A549 (cell line): Measurements from ENCODE around the gene FOXP1. TPM values are rescaled to one million over a fixed set of nuclear protein-coding genes. Genes with fewer than 3 reads are reported as not detected.

Experiments used
- ATAC-seq, 2 experiments: fragments of 200-7000 bp in 1 of 2; fragments of >200 bp in 1 of 2; cut with Nextera tagmentation in 1 of 2; cut with Tn5 transposase in 1 of 2; 3 replicates each; pipeline versions ENCODE4 v1.8.0 to v1.9.1; 2018 to 2020; ENCODE audit warnings: mild to moderate bottlenecking in 1 of 2, moderate library complexity in 1 of 2
- CTCF ChIA-PET: fragments of 300-600 bp; sonication (Branson Sonifier 250); formaldehyde crosslinking; extraction: SDS; loops from one replicate; lab custom pipeline; 2021; ENCODE audit warnings: antibody characterized with exemption, inconsistent platforms; lab: Yijun Ruan, JAX
- POLR2A ChIA-PET: fragments of 350-600 bp; formaldehyde crosslinking; extraction: SDS; loops from one replicate; lab custom pipeline; 2021; ENCODE audit warnings: antibody characterized with exemption, inconsistent platforms; lab: Yijun Ruan, JAX
- DNase-seq, 2 experiments: peaks; one replicate each; pipeline versions ENCODE4 v3.0.0 to v3.0.0-alpha.2; 2011 to 2016; ENCODE audit warnings: low read depth in 1 of 2, low spot score in 1 of 2
- FAIRE-seq: peaks from 2 replicates; lab custom pipeline; 2011; peaks lifted over from hg19 to GRCh38; lab: Jason Lieb, UNC
- H3K27ac ChIP-seq, 2 experiments: fragments of >200 bp; sonication (Bioruptor Twin); formaldehyde crosslinking; 3 replicates each; pipeline ENCODE4 v1.5.1; 2016 to 2017
- H3K4me1 ChIP-seq: fragments of >200 bp; sonication (Bioruptor Twin); formaldehyde crosslinking; 3 replicates; pipeline ENCODE4 v1.6.1; 2016
- H3K4me2 ChIP-seq: fragments of >200 bp; sonication (Bioruptor Twin); formaldehyde crosslinking; 3 replicates; pipeline ENCODE4 v1.6.1; 2016
- H3K4me3 ChIP-seq: fragments of >200 bp; sonication (Bioruptor Twin); formaldehyde crosslinking; 3 replicates; pipeline ENCODE4 v1.5.1; 2016
- H3K9me3 ChIP-seq: fragments of >200 bp; sonication (Bioruptor Twin); formaldehyde crosslinking; 3 replicates; pipeline ENCODE4 v1.6.1; 2016
- ATOH8 ChIP-seq: fragments of 250-450 bp; sonication (Bioruptor Pico); IDR thresholded peaks from 2 replicates; pipeline ENCODE4 v1.5.0; 2020; ENCODE audit warnings: low read depth, mild to moderate bottlenecking, moderate library complexity
- BCL3 ChIP-seq: fragments of >200 bp; sonication (Bioruptor Twin); formaldehyde crosslinking; IDR thresholded peaks from 3 replicates; pipeline ENCODE4 v1.6.1; 2016
- BHLHE40 ChIP-seq: IDR thresholded peaks from 2 replicates; pipeline ENCODE4 v1.6.1; 2012; ENCODE audit warnings: low read depth, low read length, inconsistent platforms
- CEBPB ChIP-seq, 2 experiments: fragments of >200 bp in 1 of 2; sonication (Bioruptor Twin) in 1 of 2; formaldehyde crosslinking in 1 of 2; IDR thresholded peaks; 2 replicates each; pipeline ENCODE4 v1.6.1; 2012 to 2016
- CHD2 ChIP-seq: fragments of 150-350 bp; IDR thresholded peaks from 2 replicates; pipeline ENCODE4 v1.6.1; 2014; ENCODE audit warnings: low read length; ENCODE audit not compliant: partially characterized antibody
- FOXS1 ChIP-seq: fragments of 250-450 bp; sonication (Bioruptor Pico); IDR thresholded peaks from 2 replicates; pipeline ENCODE4 v1.5.0; 2020; ENCODE audit warnings: mild to moderate bottlenecking, moderate library complexity
- HEYL ChIP-seq: fragments of 250-450 bp; sonication (Bioruptor Pico); IDR thresholded peaks from 2 replicates; pipeline ENCODE4 v1.8.0; 2021; ENCODE audit warnings: mild to moderate bottlenecking, moderate library complexity
- HOXB13 ChIP-seq: fragments of 250-450 bp; sonication (Bioruptor Pico); IDR thresholded peaks from 2 replicates; pipeline ENCODE4 v1.5.0; 2020; ENCODE audit warnings: low read depth, mild to moderate bottlenecking, moderate library complexity
- KDM1A ChIP-seq: fragments of 200-600 bp; sonication (generic); IDR thresholded peaks from 2 replicates; pipeline ENCODE4 v1.6.1; 2016; ENCODE audit warnings: low read depth, mild to moderate bottlenecking
- KDM5A ChIP-seq: fragments of 200-600 bp; sonication (generic); IDR thresholded peaks from 2 replicates; pipeline ENCODE4 v1.6.1; 2016; ENCODE audit warnings: antibody characterized with exemption, mild to moderate bottlenecking
- MAFK ChIP-seq: fragments of 450-650 bp; IDR thresholded peaks from 2 replicates; pipeline ENCODE4 v1.6.1; 2014; ENCODE audit not compliant: partially characterized antibody
- MAZ ChIP-seq: fragments of 150-350 bp; IDR thresholded peaks from 2 replicates; pipeline ENCODE4 v1.6.1; 2014; ENCODE audit warnings: antibody characterized with exemption, low read depth, low read length, borderline replicate concordance
- NPAS2 ChIP-seq: fragments of 250-450 bp; sonication (Bioruptor Pico); IDR thresholded peaks from 2 replicates; pipeline ENCODE4 v1.8.0; 2022; ENCODE audit warnings: mild to moderate bottlenecking, moderate library complexity, borderline replicate concordance
- NR3C1 ChIP-seq: fragments of >200 bp; sonication (Bioruptor Twin); formaldehyde crosslinking; IDR thresholded peaks from 3 replicates; pipeline ENCODE4 v1.6.1; 2017
- PHF8 ChIP-seq: fragments of 200-600 bp; sonication (generic); IDR thresholded peaks from 2 replicates; pipeline ENCODE4 v1.6.1; 2016; ENCODE audit warnings: low read depth, mild to moderate bottlenecking, antibody characterized with exemption, moderate library complexity, borderline replicate concordance
- POLR2A ChIP-seq: IDR thresholded peaks from 2 replicates; pipeline ENCODE4 v1.6.1; 2012; ENCODE audit warnings: mild to moderate bottlenecking, low read length
- POLR2AphosphoS2 ChIP-seq: conservative IDR thresholded peaks from 2 replicates; pipeline ENCODE4 v1.6.1; 2012; ENCODE audit warnings: low read length, improper control_type of control experiment, inconsistent platforms
- RAD21 ChIP-seq, 2 experiments: fragments of >200 bp in 1 of 2; sonication (Bioruptor Twin) in 1 of 2; formaldehyde crosslinking in 1 of 2; IDR thresholded peaks in 1 of 2; conservative IDR thresholded peaks in 1 of 2; 2 replicates in 1 of 2; 3 replicates in 1 of 2; pipeline ENCODE4 v1.6.1; 2012 to 2018; ENCODE audit warnings: inconsistent platforms in 1 of 2
- REST ChIP-seq: fragments of 200-600 bp; sonication (generic); IDR thresholded peaks from 2 replicates; pipeline ENCODE4 v1.6.1; 2016; ENCODE audit warnings: antibody characterized with exemption, mild to moderate bottlenecking, moderate library complexity
- RNF2 ChIP-seq: fragments of 200-600 bp; sonication (generic); IDR thresholded peaks from 2 replicates; pipeline ENCODE4 v1.6.1; 2016; ENCODE audit warnings: low read depth, mild to moderate bottlenecking, antibody characterized with exemption, moderate library complexity, borderline replicate concordance
- SMC3 ChIP-seq: fragments of >200 bp; sonication (Bioruptor Twin); formaldehyde crosslinking; IDR thresholded peaks from 3 replicates; pipeline ENCODE4 v1.6.1; 2018; ENCODE audit warnings: inconsistent platforms
- SREBF2 ChIP-seq: fragments of 450-650 bp; IDR thresholded peaks from 2 replicates; pipeline ENCODE4 v1.6.1; 2014; ENCODE audit warnings: mild to moderate bottlenecking, moderate library complexity
- ZNF302 ChIP-seq: fragments of 250-450 bp; sonication (Bioruptor Pico); IDR thresholded peaks from 2 replicates; pipeline ENCODE4 v1.9.0; 2021; ENCODE audit warnings: inconsistent platforms, mild to moderate bottlenecking, moderate library complexity
- ZSCAN20 ChIP-seq: fragments of 250-450 bp; sonication (Bioruptor Pico); IDR thresholded peaks from 2 replicates; pipeline ENCODE4 v1.8.0; 2022; ENCODE audit warnings: mild to moderate bottlenecking, moderate library complexity
- WGBS: methylation state at CpG from one replicate; pipeline ENCODE4 v1.1.6; 2017; ENCODE audit errors: missing lambda C conversion rate; 5-methylcytosine and 5-hydroxymethylcytosine counted together
- polyA plus RNA-seq, 4 experiments: library from polyadenylated mRNA; depleted of rRNA in 3 of 4; stranded (reverse); fragments of >200 nt; fragmentation: RNase III in 1 of 4; extraction: RNeasy Plus Mini Kit Qiagen cat#74134 plus additional on column Dnase treatment in 1 of 4; gene quantifications; 2 replicates in 3 of 4; 3 replicates in 1 of 4; pipeline ENCODE4 v1.2.3, GENCODE V29; 2011 to 2017
- TF ChIP-seq, protein P1 (sequence below): fragments of 450-650 bp; IDR thresholded peaks from 2 replicates; pipeline ENCODE4 v1.6.1; 2014; ENCODE audit warnings: antibody characterized with exemption
- TF ChIP-seq, protein P2 (sequence below): fragments of >200 bp; sonication (Bioruptor Twin); formaldehyde crosslinking; IDR thresholded peaks from 3 replicates; pipeline ENCODE4 v1.5.1; 2016

Gene FOXP1
- polyA plus RNA-seq, 2 of the 4 experiments (the other 2 are of a cell fraction), result 12.8 to 13.9 TPM

DNA sequence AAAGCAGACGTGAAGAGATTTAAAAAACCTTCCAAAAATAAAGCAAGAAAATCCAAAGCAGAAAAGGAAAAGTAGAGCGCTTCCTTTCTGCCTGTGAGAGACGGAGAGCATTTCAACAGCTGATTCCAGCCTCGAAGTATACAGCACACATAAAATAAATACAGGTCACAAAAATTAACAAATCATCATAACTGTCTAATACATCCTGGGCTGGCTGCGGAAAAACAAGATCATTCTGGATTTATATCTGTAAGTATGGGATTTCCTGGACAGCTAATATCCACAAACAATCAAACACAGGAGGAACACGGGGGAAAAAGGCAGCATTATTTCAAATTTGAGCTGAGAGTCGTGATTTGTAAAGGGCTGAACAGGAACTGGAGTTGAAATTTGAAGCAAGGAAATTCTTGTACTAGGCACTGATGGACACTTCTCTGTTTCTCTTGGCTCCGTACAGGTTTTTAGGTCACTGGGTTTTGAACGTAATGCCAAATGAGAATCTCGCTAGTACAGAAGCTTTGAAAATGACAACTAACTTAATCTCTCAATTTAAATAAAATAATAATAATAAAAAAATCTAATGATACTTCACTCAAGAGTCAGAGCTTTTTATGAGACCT lies 577.7 kb downstream of the FOXP1 start (continued):
- TF ChIP-seq HEYL (CRISPR knock-in tag) (no peak), MAZ (no peak), POLR2AphosphoS2 (no peak), MAFK (no peak)

- no peak overlapping the region for H3K4me3 ChIP-seq
- no peak overlapping the region for H3K27ac ChIP-seq
- ChIA-PET CTCF (interaction anchor here (0.7 to 1.0 kb wide), 2 partner anchors 45 to 46 kb away, joined by 3 read pairs; no protein-coding TSS in a partner anchor), POLR2A (no interaction called here)
- no peak overlapping the region for H3K4me2 ChIP-seq
- H3K4me1 ChIP-seq, result peaks cover 9% of the 10 kb centered on the region; the same call in 2 of the 3 replicates
- WGBS, result 89% methylated on average over 6 of the region's 6 CpGs
- no peak for DNase-seq
- TF ChIP-seq ZNF302 (CRISPR knock-in tag) (no peak), BHLHE40 (no peak), KDM5A (no peak), KDM1A (no peak), SREBF2 (no peak), RNF2 (no peak), RAD21 (conservative IDR thresholded peaks at IDR 0.05 in 1 of 2, IDR thresholded peaks at IDR 0.05 in 1 of 2) (no peak), POLR2A (no peak), NR3C1 (no peak), CEBPB (IDR thresholded peaks at IDR 0.05) (no peak), FOXS1 (CRISPR knock-in tag) (no peak), REST (no peak), CHD2 (no peak)
- TF ChIP-seq, protein P1, sequence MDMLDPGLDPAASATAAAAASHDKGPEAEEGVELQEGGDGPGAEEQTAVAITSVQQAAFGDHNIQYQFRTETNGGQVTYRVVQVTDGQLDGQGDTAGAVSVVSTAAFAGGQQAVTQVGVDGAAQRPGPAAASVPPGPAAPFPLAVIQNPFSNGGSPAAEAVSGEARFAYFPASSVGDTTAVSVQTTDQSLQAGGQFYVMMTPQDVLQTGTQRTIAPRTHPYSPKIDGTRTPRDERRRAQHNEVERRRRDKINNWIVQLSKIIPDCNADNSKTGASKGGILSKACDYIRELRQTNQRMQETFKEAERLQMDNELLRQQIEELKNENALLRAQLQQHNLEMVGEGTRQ, result no peak
- TF ChIP-seq, protein P2, sequence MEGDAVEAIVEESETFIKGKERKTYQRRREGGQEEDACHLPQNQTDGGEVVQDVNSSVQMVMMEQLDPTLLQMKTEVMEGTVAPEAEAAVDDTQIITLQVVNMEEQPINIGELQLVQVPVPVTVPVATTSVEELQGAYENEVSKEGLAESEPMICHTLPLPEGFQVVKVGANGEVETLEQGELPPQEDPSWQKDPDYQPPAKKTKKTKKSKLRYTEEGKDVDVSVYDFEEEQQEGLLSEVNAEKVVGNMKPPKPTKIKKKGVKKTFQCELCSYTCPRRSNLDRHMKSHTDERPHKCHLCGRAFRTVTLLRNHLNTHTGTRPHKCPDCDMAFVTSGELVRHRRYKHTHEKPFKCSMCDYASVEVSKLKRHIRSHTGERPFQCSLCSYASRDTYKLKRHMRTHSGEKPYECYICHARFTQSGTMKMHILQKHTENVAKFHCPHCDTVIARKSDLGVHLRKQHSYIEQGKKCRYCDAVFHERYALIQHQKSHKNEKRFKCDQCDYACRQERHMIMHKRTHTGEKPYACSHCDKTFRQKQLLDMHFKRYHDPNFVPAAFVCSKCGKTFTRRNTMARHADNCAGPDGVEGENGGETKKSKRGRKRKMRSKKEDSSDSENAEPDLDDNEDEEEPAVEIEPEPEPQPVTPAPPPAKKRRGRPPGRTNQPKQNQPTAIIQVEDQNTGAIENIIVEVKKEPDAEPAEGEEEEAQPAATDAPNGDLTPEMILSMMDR, result no peak
- no peak for FAIRE-seq
- no peak for ATAC-seq
- no peaks in the 10 kb centered on the region for H3K9me3 ChIP-seq
These were observed 580.0 kb downstream of the FOXP1 start for GRCh38 chr3:71003511-71003910.

DNA sequence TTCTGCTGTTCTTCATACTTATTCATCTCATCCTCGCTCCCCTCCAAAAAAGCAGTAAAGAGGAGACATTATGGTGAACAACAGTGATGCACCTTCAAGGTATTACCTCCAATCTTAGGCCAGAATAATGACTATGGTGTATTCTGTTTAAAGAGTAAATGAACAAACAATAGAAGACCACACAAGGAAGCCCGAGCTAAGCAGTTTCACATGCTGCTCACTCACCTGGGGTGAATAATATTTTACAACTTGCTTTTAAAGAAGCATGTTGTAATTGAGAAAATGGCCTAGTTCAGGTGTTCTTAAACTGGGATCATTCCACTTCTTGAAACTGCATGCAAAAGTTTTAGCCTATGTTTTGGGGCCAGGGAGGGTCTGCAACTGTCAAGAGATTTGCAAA lies 581.2 kb downstream of the FOXP1 start:
- ATAC-seq, result no peak
- POLR2A ChIA-PET, result interaction anchor here (0.5 kb wide), 1 partner anchor 241 kb away, joined by 4 read pairs; no protein-coding TSS in a partner anchor
- TF ChIP-seq POLR2A (no peak), MAFK (no peak), NPAS2 (CRISPR knock-in tag) (no peak), ATOH8 (CRISPR knock-in tag) (no peak), HOXB13 (no peak), BCL3 (no peak), ZSCAN20 (CRISPR knock-in tag) (no peak), RAD21 (conservative IDR thresholded peaks at IDR 0.05 in 1 of 2, IDR thresholded peaks at IDR 0.05 in 1 of 2) (no peak), SMC3 (no peak), RNF2 (no peak), PHF8 (no peak)
- TF ChIP-seq, protein P1, result no peak

More for the DNA sequence above, 581.2 kb downstream of the FOXP1 start:
- Histone ChIP-seq H3K4me1 (peaks cover 3% of the 10 kb centered on the region; the same call in 2 of the 3 replicates), H3K9me3 (no peaks in the 10 kb centered on the region), H3K4me3 (no peak overlapping the region), H3K4me2 (no peak overlapping the region), H3K27ac (no peak overlapping the region)
- CTCF ChIA-PET, result interaction anchor here (0.9 kb wide), 1 partner anchor 285 kb away, joined by 3 read pairs; no protein-coding TSS in a partner anchor
- no peak for DNase-seq
- FAIRE-seq, result no peak
- WGBS, result 89% methylated on average over 2 of the region's 2 CpGs
